ENCODE measurements around the gene STK33.

DNA sequence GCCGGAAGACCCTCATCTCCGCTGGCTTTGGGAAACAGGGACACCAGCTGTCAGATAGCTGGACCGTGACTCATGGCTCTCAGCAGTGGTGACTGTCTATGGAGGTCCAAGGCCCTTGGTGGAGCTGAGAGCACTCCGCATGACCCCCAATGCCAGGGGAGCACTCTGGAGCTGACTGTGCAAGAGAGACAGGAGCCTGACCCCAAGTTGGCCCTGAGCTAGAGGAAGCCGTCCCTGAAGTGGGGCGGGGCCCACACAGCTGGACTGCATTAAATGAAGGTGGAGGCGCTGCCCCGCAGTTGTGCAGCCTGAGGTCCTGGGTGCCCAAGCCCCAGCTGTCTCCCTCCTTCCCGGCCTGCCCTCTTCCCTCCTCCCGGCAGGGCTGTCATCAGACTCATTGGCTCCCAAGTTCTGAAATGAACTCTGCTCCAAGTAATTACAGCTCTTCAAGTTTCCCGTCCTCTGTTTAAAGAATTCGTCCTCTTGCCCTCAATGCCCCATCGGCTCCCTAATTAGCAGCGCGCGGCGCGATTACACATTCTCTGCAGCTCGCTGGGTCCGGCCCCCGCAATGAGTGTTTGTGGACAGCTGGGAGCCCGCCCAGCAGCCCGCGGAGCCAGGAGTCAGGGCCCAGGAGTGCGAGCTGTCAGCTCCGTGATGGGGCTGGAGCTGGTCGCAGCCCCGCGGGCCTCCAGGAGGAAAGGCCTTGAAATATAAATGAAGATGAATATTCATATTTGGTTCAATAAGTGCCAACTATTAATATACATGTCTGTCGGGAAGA, 237.1 kb downstream of the STK33 start:
- no peak for TF ChIP-seq POLR2A (IDR thresholded peaks at IDR 0.05)
- TF ChIP-seq, protein P1, sequence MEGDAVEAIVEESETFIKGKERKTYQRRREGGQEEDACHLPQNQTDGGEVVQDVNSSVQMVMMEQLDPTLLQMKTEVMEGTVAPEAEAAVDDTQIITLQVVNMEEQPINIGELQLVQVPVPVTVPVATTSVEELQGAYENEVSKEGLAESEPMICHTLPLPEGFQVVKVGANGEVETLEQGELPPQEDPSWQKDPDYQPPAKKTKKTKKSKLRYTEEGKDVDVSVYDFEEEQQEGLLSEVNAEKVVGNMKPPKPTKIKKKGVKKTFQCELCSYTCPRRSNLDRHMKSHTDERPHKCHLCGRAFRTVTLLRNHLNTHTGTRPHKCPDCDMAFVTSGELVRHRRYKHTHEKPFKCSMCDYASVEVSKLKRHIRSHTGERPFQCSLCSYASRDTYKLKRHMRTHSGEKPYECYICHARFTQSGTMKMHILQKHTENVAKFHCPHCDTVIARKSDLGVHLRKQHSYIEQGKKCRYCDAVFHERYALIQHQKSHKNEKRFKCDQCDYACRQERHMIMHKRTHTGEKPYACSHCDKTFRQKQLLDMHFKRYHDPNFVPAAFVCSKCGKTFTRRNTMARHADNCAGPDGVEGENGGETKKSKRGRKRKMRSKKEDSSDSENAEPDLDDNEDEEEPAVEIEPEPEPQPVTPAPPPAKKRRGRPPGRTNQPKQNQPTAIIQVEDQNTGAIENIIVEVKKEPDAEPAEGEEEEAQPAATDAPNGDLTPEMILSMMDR (IDR thresholded peaks at IDR 0.05): no peak

Data from adrenal gland (tissue), 5 donors.